ENCODE measurements around the gene RRP8. TPM values are rescaled to one million over a fixed set of nuclear protein-coding genes. Genes with fewer than 3 reads are reported as not detected.

RRP8 gene
- total and polyA plus RNA-seq, 9 of the 15 experiments (the other 6 are each of a cell fraction or from before 2014, with no cell fraction given): 5.7 to 47.3 (median 32.6) TPM

DNA sequence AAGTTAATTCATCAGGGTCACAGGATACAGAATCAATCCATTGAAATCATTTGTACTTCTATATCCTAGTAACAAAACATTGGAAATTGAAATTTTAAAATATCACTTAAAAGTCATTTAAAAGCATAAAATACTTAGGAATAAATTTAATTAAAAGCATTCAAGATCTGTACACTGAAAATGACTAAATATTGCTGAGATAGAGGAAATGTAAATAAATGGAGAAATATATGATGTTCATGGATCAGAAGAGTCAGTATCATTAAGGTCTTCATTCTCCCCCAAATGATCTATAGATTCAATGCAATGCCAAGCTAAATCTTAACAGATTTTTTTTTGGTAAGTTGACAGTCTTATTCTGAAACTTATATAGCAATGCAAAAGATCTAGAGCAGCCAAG lies 49.8 kb downstream of the RRP8 start:
- no peak for TF ChIP-seq HOXB6 (CRISPR knock-in tag; IDR thresholded peaks at IDR 0.05; ENCODE audit: borderline replicate concordance)
- no peak for TF ChIP-seq GABPB2 (CRISPR knock-in tag; conservative IDR thresholded peaks at IDR 0.05)
- no peak for TF ChIP-seq POLR3G (IDR thresholded peaks at IDR 0.05; ENCODE audit: extremely low read depth, insufficient read length, insufficient replicate concordance)
- peak; percentile 56 for TF ChIP-seq C11orf30 (IDR thresholded peaks at IDR 0.05; ENCODE audit: low read depth)
- peak; percentile 66 for TF ChIP-seq ZNF316 (IDR thresholded peaks at IDR 0.05)
- H4K20me1 ChIP-seq (replicated peaks; ENCODE audit: control insufficient read depth, insufficient read depth, low read length): no peaks in the 10 kb centered on the region
- in situ Hi-C loops (cut with MboI) (no loop called here), intact Hi-C loops (cut with micrococcal nuclease) (no loop called here)
- DNase-seq (ENCODE audit: extremely low read depth in 1 of 4, low spot score in 3 of 4) (no peak), ATAC-seq (no peak), FAIRE-seq (no peak)
- ChIA-PET CTCF (ENCODE audit: low intra/inter-chr PET ratio) (no interaction called here), POLR2A (interaction anchor here (1.2 kb wide), 1 partner anchor 29 kb away, joined by 5 read pairs; no protein-coding TSS in a partner anchor)
- H3K4me2 ChIP-seq (ENCODE audit: insufficient read depth, low read length): no peak overlapping the region
- H3K9me1 ChIP-seq (ENCODE audit: control insufficient read depth, insufficient read depth, low read length): no peaks in the 10 kb centered on the region
- peak overlapping the region; percentile 87; the same call in 2 of the 3 replicates for H3K27ac ChIP-seq (ENCODE audit: extremely low read depth, low read depth, low read length)
- no peak overlapping the region for H3K9ac ChIP-seq (ENCODE audit: insufficient read depth in 1 of 2, low read depth in 2 of 2, low read length in 2 of 2)
- no peaks in the 10 kb centered on the region for H3K9me3 ChIP-seq (replicated peaks; ENCODE audit: control insufficient read depth, insufficient read depth, low read depth, low read length)
- peak overlapping the region; percentile 45 for H2AFZ ChIP-seq (ENCODE audit: low read depth, low read length)
- H3K4me3 ChIP-seq: no peak overlapping the region
- H3K79me2 ChIP-seq (ENCODE audit: control insufficient read depth, insufficient read depth, low read length): no peaks in the 10 kb centered on the region
- no TSS peak for BruUV-seq (replicated peaks)
- H3K27me3 ChIP-seq (ENCODE audit: control insufficient read depth in 2 of 2, insufficient read depth in 2 of 2, low read length in 2 of 2): no peaks in the 10 kb centered on the region
- peaks cover 23% of the 10 kb centered on the region in 2 experiments for H3K4me1 ChIP-seq (replicated peaks in 1 of 2; ENCODE audit: control insufficient read depth in 2 of 2, insufficient read depth in 2 of 2, low read length in 2 of 2)
- no peaks in the 10 kb centered on the region for H3K36me3 ChIP-seq (ENCODE audit: control insufficient read depth, insufficient read depth, low read length)

DNA sequence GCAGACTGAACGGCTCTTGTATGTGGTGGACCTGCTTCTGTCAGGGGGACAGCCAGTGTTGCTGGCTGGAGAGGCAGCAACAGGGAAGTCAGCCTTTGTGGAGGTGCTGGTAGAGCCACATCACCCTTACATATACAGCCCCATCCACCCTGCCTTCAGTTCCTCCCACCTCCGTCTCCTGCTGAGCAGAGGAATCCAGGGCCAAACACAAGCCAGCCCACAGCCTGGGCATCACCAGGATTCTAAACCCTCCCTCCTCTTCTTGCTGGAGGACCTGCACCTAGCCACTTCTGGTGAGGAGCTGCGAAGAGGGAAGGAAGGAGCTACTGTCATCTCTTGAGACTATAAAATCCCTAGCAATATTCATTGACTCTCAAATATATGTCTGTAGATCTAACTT lies 54.8 kb downstream of the RRP8 start:
- no peaks in the 10 kb centered on the region for H3K9me3 ChIP-seq (replicated peaks; ENCODE audit: control insufficient read depth, insufficient read depth, low read depth, low read length)
- WGBS (ENCODE audit: insufficient coverage, low coverage, missing lambda C conversion rate): 82% methylated on average over 3 of the region's 3 CpGs
- BruUV-seq (replicated peaks): no TSS peak
- intact Hi-C loops (cut with micrococcal nuclease): no loop called here
- no peak overlapping the region for H3K4me2 ChIP-seq (ENCODE audit: insufficient read depth, low read length)
- FAIRE-seq (no peak), DNase-seq (ENCODE audit: extremely low read depth in 1 of 4, low spot score in 3 of 4) (no peak), ATAC-seq (peak; percentile 29; the same call in 1 of the 3 replicates)
- H3K79me2 ChIP-seq (ENCODE audit: control insufficient read depth, insufficient read depth, low read length): no peaks in the 10 kb centered on the region
- ChIA-PET POLR2A (interaction anchor here (0.9 to 1.7 kb wide), 2 partner anchors 10 to 80 kb away, joined by 3 to 6 read pairs; no protein-coding TSS in a partner anchor), CTCF (ENCODE audit: low intra/inter-chr PET ratio) (no interaction called here)
- no peaks in the 10 kb centered on the region for H3K36me3 ChIP-seq (ENCODE audit: control insufficient read depth, insufficient read depth, low read length)
- no peaks in the 10 kb centered on the region for H3K27me3 ChIP-seq (ENCODE audit: control insufficient read depth in 2 of 2, insufficient read depth in 2 of 2, low read length in 2 of 2)
- peaks cover 0 to 2% of the 10 kb centered on the region in 2 experiments; a peak in 2 of 5 replicates for H3K4me1 ChIP-seq (replicated peaks in 1 of 2; ENCODE audit: control insufficient read depth in 2 of 2, insufficient read depth in 2 of 2, low read length in 2 of 2)
- no peak overlapping the region for H3K4me3 ChIP-seq
- no peaks in the 10 kb centered on the region for H3K9me1 ChIP-seq (ENCODE audit: control insufficient read depth, insufficient read depth, low read length)
- peak overlapping the region in 1 of 2 experiments; percentile 15; a peak in 2 of 4 replicates for H3K9ac ChIP-seq (ENCODE audit: insufficient read depth in 1 of 2, low read depth in 2 of 2, low read length in 2 of 2)
- H3K27ac ChIP-seq (ENCODE audit: extremely low read depth, low read depth, low read length): no peak overlapping the region
- H4K20me1 ChIP-seq (replicated peaks; ENCODE audit: control insufficient read depth, insufficient read depth, low read length): no peaks in the 10 kb centered on the region
- no peak overlapping the region for H2AFZ ChIP-seq (ENCODE audit: low read depth, low read length)
- in situ Hi-C loops (cut with MboI): no loop called here
- TF ChIP-seq, protein P1, sequence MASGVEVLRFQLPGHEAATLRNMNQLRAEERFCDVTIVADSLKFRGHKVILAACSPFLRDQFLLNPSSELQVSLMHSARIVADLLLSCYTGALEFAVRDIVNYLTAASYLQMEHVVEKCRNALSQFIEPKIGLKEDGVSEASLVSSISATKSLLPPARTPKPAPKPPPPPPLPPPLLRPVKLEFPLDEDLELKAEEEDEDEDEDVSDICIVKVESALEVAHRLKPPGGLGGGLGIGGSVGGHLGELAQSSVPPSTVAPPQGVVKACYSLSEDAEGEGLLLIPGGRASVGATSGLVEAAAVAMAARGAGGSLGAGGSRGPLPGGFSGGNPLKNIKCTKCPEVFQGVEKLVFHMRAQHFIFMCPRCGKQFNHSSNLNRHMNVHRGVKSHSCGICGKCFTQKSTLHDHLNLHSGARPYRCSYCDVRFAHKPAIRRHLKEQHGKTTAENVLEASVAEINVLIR (CRISPR knock-in tag; IDR thresholded peaks at IDR 0.05): no peak
- no peak for TF ChIP-seq CBFA2T2 (conservative IDR thresholded peaks at IDR 0.05)
- no peak for TF ChIP-seq CHD4 (IDR thresholded peaks at IDR 0.05; ENCODE audit: insufficient read depth, insufficient replicate concordance, low read depth, low read length, poor library complexity, severe bottlenecking)
- TF ChIP-seq CXXC5 (CRISPR knock-in tag; IDR thresholded peaks at IDR 0.05): no peak
- TF ChIP-seq, protein P2, sequence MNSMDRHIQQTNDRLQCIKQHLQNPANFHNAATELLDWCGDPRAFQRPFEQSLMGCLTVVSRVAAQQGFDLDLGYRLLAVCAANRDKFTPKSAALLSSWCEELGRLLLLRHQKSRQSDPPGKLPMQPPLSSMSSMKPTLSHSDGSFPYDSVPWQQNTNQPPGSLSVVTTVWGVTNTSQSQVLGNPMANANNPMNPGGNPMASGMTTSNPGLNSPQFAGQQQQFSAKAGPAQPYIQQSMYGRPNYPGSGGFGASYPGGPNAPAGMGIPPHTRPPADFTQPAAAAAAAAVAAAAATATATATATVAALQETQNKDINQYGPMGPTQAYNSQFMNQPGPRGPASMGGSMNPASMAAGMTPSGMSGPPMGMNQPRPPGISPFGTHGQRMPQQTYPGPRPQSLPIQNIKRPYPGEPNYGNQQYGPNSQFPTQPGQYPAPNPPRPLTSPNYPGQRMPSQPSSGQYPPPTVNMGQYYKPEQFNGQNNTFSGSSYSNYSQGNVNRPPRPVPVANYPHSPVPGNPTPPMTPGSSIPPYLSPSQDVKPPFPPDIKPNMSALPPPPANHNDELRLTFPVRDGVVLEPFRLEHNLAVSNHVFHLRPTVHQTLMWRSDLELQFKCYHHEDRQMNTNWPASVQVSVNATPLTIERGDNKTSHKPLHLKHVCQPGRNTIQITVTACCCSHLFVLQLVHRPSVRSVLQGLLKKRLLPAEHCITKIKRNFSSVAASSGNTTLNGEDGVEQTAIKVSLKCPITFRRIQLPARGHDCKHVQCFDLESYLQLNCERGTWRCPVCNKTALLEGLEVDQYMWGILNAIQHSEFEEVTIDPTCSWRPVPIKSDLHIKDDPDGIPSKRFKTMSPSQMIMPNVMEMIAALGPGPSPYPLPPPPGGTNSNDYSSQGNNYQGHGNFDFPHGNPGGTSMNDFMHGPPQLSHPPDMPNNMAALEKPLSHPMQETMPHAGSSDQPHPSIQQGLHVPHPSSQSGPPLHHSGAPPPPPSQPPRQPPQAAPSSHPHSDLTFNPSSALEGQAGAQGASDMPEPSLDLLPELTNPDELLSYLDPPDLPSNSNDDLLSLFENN (IDR thresholded peaks at IDR 0.05; ENCODE audit: low read depth in 2 of 2, low read length in 2 of 2): no peak
- TF ChIP-seq CTBP1 (IDR thresholded peaks at IDR 0.05; ENCODE audit: borderline replicate concordance): no peak

Data from K562 (cell line).